OCI-LY3 (cell line): Measurements from ENCODE around the gene RYK.

Source experiments
- CTCF ChIP-seq: fragments of 200-600, 300-600 bp; sonication (generic); IDR thresholded peaks from 2 replicates; pipeline ENCODE4 v1.5.1; 2014; ENCODE audit warnings: antibody characterized with exemption, low read length, low read depth
- EZH2phosphoT487 ChIP-seq: fragments of 200-600 bp; shearing (Covaris generic); IDR thresholded peaks from 2 replicates; pipeline ENCODE4 v1.6.1; 2018; ENCODE audit warnings: antibody characterized with exemption, mixed run types, low read depth

- TF ChIP-seq CTCF, result no peak
- TF ChIP-seq EZH2phosphoT487, result no peak
Observed at GRCh38 chr3:134194247-134194646, 56.4 kb downstream of the RYK start.
